SKM-1 (cell line): ENCODE results near the gene DYNC1H1.

Experiments used
- DNase-seq: peaks from one replicate; lab custom pipeline; 2025; ENCODE audit not compliant: unreplicated experiment; lab: John Stamatoyannopoulos, UW

DYNC1H1 gene

GRCh38 chr14:101939646-101940170, 24.7 kb upstream of the DYNC1H1 start:
- no peak for DNase-seq

DNA sequence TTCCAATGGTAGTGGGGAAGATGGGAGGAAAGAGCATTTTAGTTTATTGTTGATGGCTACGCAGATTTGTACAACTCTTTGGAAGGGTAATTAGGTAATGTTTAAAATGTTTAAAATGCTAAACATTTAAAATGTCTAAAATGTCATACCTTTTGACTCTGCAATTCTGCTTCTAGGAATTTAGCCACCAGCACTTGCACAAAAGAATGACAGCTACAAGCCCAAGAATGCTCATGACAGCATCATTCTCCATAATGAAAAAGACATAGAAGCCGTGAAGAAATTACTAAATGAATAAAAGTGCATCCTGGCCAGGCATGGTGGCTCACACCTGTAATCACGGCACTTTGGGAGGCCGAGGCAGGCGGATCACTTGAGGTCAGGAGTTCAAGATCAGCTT, 19.9 kb upstream of the DYNC1H1 start:
- no peak for DNase-seq

- no peak for DNase-seq
Measured at GRCh38 chr14:101945171-101945570, 19.2 kb upstream of the DYNC1H1 start.

DNA sequence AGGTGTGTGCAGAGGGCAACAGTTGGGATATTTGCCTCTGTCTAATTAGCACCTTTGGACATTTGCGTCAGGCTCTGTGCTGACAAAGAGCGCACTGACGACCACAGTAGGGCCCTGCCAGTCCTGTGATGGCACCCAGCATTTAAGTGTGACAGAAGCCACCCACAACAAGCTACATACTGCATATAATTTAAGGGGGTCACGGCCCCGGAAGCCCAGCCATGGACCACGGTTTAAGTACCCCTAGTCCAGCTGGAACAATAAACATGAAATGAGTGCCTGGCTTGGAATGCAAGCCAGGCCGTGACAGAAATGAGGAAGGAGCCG, 16.8 kb upstream of the DYNC1H1 start:
- no peak for DNase-seq

DNA sequence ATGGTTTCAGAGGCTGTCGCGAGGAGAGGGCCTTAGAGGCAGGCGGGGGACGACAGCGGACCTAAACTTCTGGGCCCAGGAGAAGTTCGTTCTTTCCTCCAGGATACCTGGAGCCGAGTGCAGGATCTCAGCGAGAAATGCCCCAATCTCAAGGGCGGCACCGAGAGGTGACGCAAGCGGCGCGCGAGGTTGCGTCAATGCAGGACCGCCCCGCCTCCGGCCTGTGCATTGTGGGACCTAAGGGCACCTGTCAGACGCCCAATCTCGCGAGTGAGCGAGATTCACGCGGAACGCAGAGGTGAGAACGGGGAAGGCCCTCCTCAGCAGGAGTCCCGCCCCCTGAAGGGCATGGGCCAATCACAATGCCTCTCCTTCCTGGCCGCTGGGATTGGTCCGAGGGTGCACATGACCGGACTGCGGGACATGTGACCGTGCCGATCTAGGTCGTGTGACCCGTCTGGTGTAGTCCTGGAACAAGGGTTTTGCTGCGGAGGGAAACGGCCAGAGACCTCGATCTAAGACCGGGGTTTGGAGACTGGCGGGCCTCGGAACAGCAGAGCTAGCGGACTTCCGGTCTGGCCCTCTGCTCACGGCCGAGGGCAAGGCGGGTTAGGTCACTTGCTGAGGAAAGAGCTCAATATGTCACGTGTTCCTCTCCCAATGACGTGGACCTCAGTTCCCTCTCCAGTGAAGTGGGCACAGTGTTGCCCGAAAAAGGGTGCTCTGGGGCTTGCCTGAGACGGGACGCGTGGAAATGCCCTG, 16.3 kb upstream of the DYNC1H1 start:
- peak; percentile 79 for DNase-seq

DNA sequence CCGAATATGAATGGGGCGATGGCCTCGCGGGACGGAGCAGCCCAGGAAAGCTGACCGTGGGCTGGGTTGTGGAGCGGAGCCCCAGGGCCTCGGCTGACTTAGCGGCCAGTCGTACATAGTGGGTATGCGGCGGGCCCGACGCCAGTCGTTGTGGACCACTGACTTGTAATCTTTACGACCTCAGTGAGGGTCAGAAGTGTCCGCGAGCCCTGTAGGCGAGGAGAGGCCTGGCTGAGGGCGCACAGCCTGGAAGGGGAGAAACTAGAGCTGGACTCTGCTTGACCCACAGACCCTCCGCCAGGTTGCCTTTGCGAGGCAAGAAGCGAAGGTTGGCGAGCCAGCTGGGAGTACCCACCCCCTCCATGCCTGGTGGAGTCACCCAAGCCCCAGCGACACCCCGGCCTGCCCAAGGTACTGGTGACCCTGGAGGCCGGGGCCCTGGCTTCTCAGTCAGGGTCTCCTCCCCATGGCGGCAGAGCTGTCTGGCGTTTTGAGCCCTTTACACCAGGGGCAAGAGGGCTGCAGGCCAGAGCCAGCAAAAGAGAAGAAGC, 15.6 kb upstream of the DYNC1H1 start:
- no peak for DNase-seq

DNA sequence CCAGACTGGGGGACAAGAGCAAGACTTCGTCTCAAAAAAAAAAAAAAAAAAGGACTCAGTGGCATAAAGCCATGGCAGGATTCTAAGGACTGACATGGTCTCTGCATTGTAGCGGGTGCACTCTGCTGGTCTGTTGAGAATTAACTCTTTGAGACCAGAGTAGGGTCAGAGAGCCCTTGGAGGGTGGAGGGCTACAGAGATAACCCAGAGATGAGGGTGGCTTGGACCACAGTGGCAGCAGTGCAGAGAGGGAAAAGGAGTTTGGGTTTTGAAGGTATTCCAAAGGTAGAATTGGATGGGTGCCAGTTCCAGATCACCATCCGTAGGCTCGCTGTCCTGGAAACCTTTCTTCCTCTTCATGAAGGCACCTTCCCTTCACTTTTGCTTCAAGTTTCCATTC, 14.3 kb upstream of the DYNC1H1 start:
- no peak for DNase-seq

DNA sequence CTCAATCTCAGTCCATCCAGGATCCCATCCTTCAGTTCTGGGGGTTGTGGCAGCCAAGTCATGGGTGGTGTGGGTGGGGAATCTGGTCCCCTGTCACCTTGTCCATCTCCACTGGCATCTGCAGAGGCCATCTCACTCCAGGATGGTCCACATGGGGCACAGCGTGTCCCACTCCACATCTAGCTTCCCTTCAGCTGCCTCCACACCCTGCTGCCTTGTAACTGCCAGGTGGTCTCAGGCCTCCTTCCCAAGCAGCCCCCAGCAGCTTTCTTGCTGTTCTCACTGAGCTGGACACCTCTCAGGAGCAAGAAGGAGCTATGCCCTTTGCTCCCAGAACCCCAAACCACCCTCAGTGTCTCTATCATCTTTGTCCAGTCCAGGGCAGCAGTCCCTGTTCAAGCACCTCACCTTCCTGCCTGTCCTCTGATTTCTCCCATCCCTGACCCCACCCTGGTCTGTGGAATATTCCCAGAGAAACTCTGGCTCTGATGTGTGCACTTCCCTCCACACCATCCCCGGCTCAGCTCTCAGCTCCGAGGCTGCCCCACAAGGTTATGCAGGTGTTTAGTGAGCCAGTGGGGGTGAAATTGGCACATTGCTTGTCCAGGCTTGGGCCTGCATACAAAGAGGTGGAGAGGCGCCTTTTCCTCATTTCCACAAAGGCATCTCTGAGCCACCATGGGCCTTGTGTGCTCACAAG, 13.7 kb upstream of the DYNC1H1 start:
- no peak for DNase-seq

DNA sequence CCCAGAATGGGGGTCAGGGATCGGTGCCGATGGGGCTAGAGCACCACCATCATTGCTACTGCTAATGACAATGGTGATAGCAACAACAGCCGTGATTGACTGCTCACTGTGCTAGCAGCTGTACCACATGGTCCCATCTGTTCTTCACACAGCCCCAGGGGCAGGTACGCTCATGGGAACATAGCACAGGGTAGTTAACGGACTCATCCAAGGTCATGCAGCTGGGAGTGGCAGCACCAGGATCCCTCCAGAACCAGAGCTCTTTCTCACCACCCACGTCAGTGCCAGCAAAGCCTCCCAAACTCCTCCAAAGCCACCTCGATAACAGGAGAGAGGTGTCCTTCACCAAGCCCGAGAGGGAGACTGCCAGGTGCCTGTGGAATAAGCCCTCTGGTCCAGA, 11.2 kb upstream of the DYNC1H1 start:
- DNase-seq: no peak

GRCh38 chr14:101954501-101954900, 9.9 kb upstream of the DYNC1H1 start:
- no peak for DNase-seq

- no peak for DNase-seq
Measured at GRCh38 chr14:101955695-101956161, 8.6 kb upstream of the DYNC1H1 start.

DNA sequence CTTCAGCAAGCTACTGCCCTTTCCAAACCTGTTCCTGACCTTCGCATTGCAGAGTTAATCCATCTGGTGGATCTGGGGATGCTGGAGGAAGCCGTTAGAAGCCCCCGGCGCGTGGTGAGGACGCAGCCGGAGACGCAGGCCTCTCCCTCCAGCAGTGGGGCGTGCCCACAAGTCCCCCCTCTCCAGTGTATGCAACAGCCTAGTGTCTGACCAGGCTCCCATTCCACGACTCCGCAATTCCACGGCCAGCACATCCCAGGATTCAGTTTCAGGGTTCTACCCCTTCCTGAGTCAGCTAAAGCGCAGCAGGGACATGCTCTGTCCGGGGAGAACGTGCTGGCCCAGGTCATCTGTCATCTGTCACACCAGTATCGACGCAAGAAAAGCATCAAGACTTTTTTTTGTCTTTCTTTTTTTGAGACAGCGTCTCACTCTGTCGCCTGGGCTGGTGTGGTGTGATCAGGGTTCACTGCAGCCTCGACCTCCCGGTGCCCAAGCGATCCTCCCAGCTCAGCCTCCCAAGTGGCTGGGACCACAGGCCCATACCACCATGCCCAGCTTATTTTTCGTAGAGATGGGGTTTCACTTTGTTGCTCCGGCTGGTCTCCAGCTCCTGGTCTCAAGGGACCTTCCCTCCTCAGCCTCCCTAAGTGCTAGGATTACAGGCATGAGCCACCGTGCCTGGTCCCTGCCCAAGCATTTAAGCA, 8.0 kb upstream of the DYNC1H1 start:
- no peak for DNase-seq

DNA sequence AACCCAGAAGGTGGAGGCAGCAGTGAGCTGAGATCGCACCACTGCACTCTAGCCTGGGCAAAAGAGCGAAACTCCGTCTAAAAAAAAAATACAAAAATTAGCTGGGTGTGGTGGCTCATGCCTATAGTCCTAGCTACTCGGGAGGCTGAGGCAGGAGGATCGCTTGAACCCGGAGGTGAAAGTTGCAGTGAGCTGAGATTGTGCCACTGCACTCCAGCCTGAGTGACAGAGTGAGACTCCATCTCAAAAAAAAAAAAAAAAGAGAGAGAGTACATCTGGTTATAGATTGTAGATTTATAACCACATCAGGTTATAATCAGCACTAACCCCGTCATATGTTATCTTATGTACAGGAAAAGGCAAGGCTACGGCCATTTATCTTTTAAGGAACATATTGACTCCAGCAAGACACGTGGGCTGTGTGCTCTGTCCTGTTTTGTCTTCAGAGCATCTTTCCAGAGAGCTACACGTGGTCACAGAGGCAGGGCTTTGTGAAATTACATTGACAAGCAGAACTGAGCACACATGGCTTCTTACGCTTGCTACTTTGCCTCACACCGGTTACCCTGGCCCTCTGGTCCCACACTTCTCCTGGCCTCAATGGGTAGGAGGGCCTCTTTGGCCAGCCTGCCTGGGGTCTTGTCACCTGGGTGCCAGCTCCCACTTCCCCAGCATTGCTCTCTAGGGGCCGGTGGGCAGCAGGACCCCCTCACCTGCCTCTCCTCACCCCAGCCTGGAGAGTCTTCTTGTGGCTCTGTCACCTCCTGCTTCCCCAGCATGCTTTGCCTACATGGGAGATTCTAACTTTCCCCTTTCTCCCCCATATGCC, 6.8 kb upstream of the DYNC1H1 start:
- DNase-seq: no peak

DNA sequence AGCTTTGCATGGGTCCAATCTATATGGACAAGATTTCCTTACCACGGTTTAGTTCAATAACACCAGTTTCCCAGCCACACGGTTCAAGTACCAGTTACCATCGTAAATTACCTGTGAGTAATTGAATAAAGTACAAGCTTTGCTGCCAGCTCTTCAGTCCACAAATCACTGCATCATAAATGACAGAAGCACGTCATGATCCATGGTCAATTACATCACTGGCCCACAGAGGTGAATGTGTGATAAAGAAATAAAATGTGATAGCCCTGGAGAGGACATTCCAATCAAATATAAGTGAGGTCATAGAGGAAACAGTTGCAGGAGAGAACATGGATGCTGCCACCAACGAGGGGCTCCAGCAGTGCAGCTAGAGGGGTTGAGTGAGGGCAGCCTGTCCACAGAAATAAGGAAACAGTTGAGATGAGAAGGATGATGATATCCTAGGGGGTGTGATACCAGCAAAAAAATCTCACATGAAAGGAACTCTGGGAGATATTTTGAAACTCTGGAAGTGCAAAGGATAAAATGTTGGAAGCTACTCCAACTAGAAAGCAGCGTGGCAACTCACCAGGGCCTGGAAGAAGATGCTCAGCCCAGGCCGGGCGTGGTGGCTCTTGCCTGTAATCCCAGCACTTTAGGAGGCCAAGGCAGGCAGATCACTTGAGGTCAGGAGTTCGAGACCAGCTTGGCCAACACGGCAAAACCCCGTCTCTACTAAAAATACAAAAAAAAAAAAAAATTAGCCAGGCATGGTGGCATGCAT, 5.8 kb upstream of the DYNC1H1 start:
- no peak for DNase-seq

DNA sequence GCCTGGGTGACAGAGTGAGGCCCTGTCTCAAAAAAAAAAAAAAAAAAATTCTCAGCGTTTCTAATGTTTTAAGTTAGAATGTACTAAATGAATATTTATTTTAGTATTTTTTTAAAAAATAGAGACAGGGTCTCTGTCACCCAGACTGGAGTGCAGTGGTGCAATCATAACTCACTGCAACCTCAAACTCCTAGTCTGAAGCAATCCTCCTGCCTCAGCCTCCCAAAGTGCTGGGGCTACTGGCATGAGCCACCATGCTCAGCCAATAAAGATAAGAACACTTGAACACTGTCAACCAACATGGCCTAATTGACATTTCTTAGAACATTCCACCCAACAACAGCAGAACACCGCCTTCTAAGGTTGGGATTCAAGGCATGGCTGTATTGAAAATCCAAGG, 5.1 kb upstream of the DYNC1H1 start:
- DNase-seq: no peak

GRCh38 chr14:101960225-101960624, 4.1 kb upstream of the DYNC1H1 start:
- no peak for DNase-seq

- DNase-seq: peak; percentile 37
Measured at GRCh38 chr14:101961011-101961721, 3.2 kb upstream of the DYNC1H1 start.

- no peak for DNase-seq
Measured at GRCh38 chr14:101961746-101962502, 2.4 kb upstream of the DYNC1H1 start.

DNA sequence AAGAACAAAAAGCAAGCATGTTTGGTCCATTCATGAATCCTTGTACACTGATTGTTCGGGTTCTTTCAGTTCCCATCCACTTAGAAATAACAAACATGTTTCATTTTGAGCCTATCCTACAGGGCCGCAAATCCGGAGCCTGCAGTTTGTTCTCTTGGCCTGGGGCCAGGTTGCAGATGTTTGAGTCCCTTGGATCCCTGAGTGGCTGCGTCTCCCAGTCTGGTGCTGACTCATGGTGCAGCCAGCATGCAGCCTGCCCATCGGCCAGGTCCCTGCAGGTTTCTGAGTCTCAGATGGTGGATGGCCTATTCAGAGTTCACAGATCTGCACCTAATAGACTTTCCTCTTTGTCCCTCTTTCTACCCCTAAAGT, 1.9 kb upstream of the DYNC1H1 start:
- DNase-seq: no peak
